KMS-11 (cell line): ENCODE results near the gene RNF220.
"Not testable (repeated sequence)": the region's sequence is repeated elsewhere in the genome, so short reads cannot be mapped to it uniquely, and the experiment has no call there.

Experiments
- H2AFZ ChIP-seq: fragments of 200-600 bp; sonication (generic); 2 replicates; pipeline ENCODE4 v1.6.1; 2016; ENCODE audit warnings: antibody characterized with exemption, mixed run types, low read depth
- H3K27ac ChIP-seq: fragments of 200-600 bp; sonication (generic); 2 replicates; pipeline ENCODE4 v1.6.1; 2016; ENCODE audit warnings: mild to moderate bottlenecking, mixed run types
- H3K27me3 ChIP-seq: fragments of 200-600 bp; sonication (generic); 2 replicates; pipeline ENCODE4 v1.6.1; 2017; ENCODE audit warnings: mild to moderate bottlenecking, low read depth, mixed run types, moderate library complexity; ENCODE audit not compliant: insufficient read depth
- H3K36me3 ChIP-seq: fragments of 200-600 bp; sonication (generic); 2 replicates; pipeline ENCODE4 v1.6.1; 2017; ENCODE audit warnings: mild to moderate bottlenecking, mixed run types; ENCODE audit not compliant: insufficient read depth
- H3K4me1 ChIP-seq: fragments of 200-600 bp; sonication (generic); 2 replicates; pipeline ENCODE4 v1.6.1; 2016; ENCODE audit warnings: mild to moderate bottlenecking, low read depth, mixed run types; ENCODE audit not compliant: poor library complexity, severe bottlenecking
- H3K4me2 ChIP-seq: fragments of 200-600 bp; sonication (generic); 2 replicates; pipeline ENCODE4 v1.7.0; 2016; ENCODE audit warnings: mild to moderate bottlenecking, mixed run types
- H3K4me3 ChIP-seq: fragments of 200-600 bp; sonication (generic); IDR thresholded peaks from 2 replicates; pipeline ENCODE4 v1.6.1; 2017; ENCODE audit warnings: low read depth, low read length, mixed read lengths; ENCODE audit not compliant: insufficient read depth
- H3K79me2 ChIP-seq: fragments of 200-600 bp; sonication (generic); 2 replicates; pipeline ENCODE4 v1.6.1; 2016; ENCODE audit warnings: low read depth, mixed run types; ENCODE audit not compliant: insufficient read depth
- H3K9ac ChIP-seq: fragments of 200-600 bp; sonication (generic); 2 replicates; pipeline ENCODE4 v1.6.1; 2016; ENCODE audit warnings: mild to moderate bottlenecking, mixed run types
- H4K20me1 ChIP-seq: fragments of 200-600 bp; sonication (generic); 2 replicates; pipeline ENCODE4 v1.6.1; 2016; ENCODE audit warnings: mild to moderate bottlenecking, mixed run types; ENCODE audit not compliant: insufficient read depth
- TF ChIP-seq, protein P1 (sequence below): fragments of 200-600 bp; sonication (generic); conservative IDR thresholded peaks from 2 replicates; pipeline ENCODE4 v1.6.1; 2017; ENCODE audit warnings: low read depth, mild to moderate bottlenecking, antibody characterized with exemption, low read length, moderate library complexity, mixed read lengths

RNF220 gene

GRCh38 chr1:44663417-44663816 is 258.4 kb downstream of the RNF220 start:
- no peak overlapping the region for H3K27ac ChIP-seq
- H3K79me2 ChIP-seq = no peaks in the 10 kb centered on the region
- H3K9ac ChIP-seq = no peak overlapping the region
- H3K36me3 ChIP-seq = no peaks in the 10 kb centered on the region
- no peaks in the 10 kb centered on the region for H3K4me1 ChIP-seq
- H3K4me3 ChIP-seq = no peak overlapping the region
- no peak overlapping the region for H3K4me2 ChIP-seq
- no peak overlapping the region for H2AFZ ChIP-seq
- TF ChIP-seq, protein P1, sequence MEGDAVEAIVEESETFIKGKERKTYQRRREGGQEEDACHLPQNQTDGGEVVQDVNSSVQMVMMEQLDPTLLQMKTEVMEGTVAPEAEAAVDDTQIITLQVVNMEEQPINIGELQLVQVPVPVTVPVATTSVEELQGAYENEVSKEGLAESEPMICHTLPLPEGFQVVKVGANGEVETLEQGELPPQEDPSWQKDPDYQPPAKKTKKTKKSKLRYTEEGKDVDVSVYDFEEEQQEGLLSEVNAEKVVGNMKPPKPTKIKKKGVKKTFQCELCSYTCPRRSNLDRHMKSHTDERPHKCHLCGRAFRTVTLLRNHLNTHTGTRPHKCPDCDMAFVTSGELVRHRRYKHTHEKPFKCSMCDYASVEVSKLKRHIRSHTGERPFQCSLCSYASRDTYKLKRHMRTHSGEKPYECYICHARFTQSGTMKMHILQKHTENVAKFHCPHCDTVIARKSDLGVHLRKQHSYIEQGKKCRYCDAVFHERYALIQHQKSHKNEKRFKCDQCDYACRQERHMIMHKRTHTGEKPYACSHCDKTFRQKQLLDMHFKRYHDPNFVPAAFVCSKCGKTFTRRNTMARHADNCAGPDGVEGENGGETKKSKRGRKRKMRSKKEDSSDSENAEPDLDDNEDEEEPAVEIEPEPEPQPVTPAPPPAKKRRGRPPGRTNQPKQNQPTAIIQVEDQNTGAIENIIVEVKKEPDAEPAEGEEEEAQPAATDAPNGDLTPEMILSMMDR = no peak
- H4K20me1 ChIP-seq = no peaks in the 10 kb centered on the region
- no peaks in the 10 kb centered on the region for H3K27me3 ChIP-seq

DNA sequence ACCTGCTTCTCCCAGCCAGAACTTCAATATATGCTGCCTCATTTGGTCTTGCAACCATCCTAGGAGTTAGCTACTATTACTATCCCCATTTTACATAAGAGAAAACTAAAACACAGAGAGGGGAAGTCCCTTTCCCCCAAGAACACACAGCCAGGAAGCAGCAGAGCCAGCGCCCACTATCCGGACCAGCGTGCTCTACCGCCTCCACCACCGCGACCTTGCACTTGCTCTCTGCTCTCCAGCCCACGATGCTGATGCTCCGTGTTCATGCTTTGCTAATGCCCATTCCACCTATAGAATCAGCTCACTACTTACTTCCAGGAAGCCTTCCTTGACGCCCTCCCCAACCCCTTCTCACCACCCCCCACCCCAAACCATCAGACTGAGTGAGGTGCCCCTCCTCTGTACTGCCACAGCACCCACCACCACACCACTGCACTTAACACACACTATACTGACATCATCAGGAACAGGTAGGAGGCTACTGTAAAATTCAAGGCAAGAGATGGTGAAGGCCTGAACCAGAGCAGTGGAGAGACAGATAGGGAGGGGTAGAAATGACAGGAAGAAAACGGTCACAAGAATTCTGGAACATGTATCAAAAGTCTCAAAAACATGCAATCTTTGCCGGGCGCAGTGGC is 259.8 kb downstream of the RNF220 start:
- Histone ChIP-seq H3K4me2 (no peak overlapping the region), H4K20me1 (no peaks in the 10 kb centered on the region), H3K4me1 (no peaks in the 10 kb centered on the region), H3K36me3 (no peaks in the 10 kb centered on the region), H3K9ac (no peak overlapping the region), H3K4me3 (no peak overlapping the region), H2AFZ (no peak overlapping the region), H3K27me3 (no peaks in the 10 kb centered on the region), H3K79me2 (no peaks in the 10 kb centered on the region), H3K27ac (no peak overlapping the region)
- TF ChIP-seq, protein P1 = no peak

- H2AFZ ChIP-seq, H3K9ac ChIP-seq, H3K36me3 ChIP-seq, H3K4me3 ChIP-seq, H3K79me2 ChIP-seq, H3K27me3 ChIP-seq, H4K20me1 ChIP-seq, H3K4me2 ChIP-seq, H3K27ac ChIP-seq: not testable (repeated sequence)
- peaks cover 11% of the 10 kb centered on the region for H3K4me1 ChIP-seq
These were observed 261.7 kb downstream of the RNF220 start for GRCh38 chr1:44666719-44667118.

GRCh38 chr1:44670751-44671640 is 265.9 kb downstream of the RNF220 start:
- H3K4me3 ChIP-seq = no peak overlapping the region
- TF ChIP-seq, protein P1 = no peak
- no peaks in the 10 kb centered on the region for H3K27me3 ChIP-seq
- H3K79me2 ChIP-seq = no peaks in the 10 kb centered on the region
- no peak overlapping the region for H3K4me2 ChIP-seq
- H2AFZ ChIP-seq = no peak overlapping the region
- no peaks in the 10 kb centered on the region for H4K20me1 ChIP-seq
- no peaks in the 10 kb centered on the region for H3K36me3 ChIP-seq
- no peak overlapping the region for H3K9ac ChIP-seq
- H3K27ac ChIP-seq = no peak overlapping the region
- H3K4me1 ChIP-seq = peaks cover 28% of the 10 kb centered on the region
